SK-N-SH treated with all-trans-retinoic acid at 6 μM for 48 hours (cell line): ENCODE results near the gene SDK1.

Experiments used
- ARNTL ChIP-seq: fragments of 450-650 bp; formaldehyde crosslinking; IDR thresholded peaks from 2 replicates; pipeline ENCODE4 v1.5.0; 2020; ENCODE audit warnings: low read depth, mild to moderate bottlenecking, moderate library complexity, borderline replicate concordance
- CSRNP3 ChIP-seq: fragments of 250-450 bp; sonication (Bioruptor Pico); IDR thresholded peaks from 2 replicates; pipeline ENCODE4 v1.5.1; 2021; ENCODE audit warnings: mild to moderate bottlenecking, moderate library complexity
- GLIS3 ChIP-seq: fragments of 250-450 bp; sonication (Bioruptor Pico); IDR thresholded peaks from 2 replicates; pipeline ENCODE4 v1.5.0; 2020; ENCODE audit warnings: mild to moderate bottlenecking, moderate library complexity
- POU6F1 ChIP-seq: fragments of 250-450 bp; sonication (Bioruptor Pico); IDR thresholded peaks from 2 replicates; pipeline ENCODE4 v1.8.0; 2021; ENCODE audit warnings: low read depth, mild to moderate bottlenecking, moderate library complexity, borderline replicate concordance
- PPARA ChIP-seq: fragments of 250-450 bp; sonication (Bioruptor Pico); IDR thresholded peaks from 2 replicates; pipeline ENCODE4 v1.5.0; 2020; ENCODE audit warnings: mild to moderate bottlenecking, borderline replicate concordance
- ZC3H10 ChIP-seq: fragments of 250-450 bp; sonication (Bioruptor Pico); IDR thresholded peaks from 2 replicates; pipeline ENCODE4 v1.5.1; 2021; ENCODE audit warnings: mild to moderate bottlenecking, moderate library complexity
- ZFP30 ChIP-seq: fragments of 450-650 bp; formaldehyde crosslinking; IDR thresholded peaks from 2 replicates; pipeline ENCODE4 v1.5.0; 2022; ENCODE audit warnings: mild to moderate bottlenecking, moderate library complexity
- ZNF70 ChIP-seq: fragments of 450-650 bp; formaldehyde crosslinking; IDR thresholded peaks from 2 replicates; pipeline ENCODE4 v1.5.0; 2020; ENCODE audit warnings: mild to moderate bottlenecking, moderate library complexity
- ZNF8 ChIP-seq: fragments of 450-650 bp; formaldehyde crosslinking; IDR thresholded peaks from 2 replicates; pipeline ENCODE4 v1.5.0; 2020; ENCODE audit warnings: mild to moderate bottlenecking, moderate library complexity
- TF ChIP-seq, protein P1 (sequence below): fragments of 250-450 bp; sonication (Bioruptor Pico); IDR thresholded peaks from 2 replicates; pipeline ENCODE4 v1.5.0; 2020; ENCODE audit warnings: mild to moderate bottlenecking, moderate library complexity

DNA sequence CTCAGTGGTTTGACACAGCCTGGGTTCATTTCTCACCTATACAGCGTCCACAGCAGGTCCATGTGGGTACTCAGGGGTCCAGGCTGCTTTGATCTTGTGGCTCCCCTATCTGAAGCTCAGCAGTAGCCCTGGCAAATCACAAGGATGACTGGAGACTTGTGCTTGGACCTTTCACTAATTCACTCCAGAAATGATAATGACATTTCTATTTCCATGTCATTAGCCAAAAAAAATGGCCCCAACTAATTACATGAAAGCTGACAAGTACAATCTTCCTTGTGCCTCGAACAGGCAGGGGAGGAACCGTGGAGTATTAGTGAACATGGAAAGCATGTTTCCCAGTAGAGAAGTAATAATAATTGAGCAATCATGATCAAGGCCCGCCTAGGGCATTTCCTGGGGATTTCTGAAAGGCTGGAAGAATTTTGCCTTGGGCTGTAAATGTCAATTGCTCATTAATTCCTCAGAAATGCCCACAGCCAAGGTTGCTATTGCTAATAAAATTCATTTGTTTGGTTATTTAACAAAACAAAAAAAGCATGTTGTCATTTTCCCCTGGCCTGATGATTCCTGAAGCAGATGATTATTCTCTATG, 586.1 kb downstream of the SDK1 start:
- no peak for TF ChIP-seq PPARA (CRISPR knock-in tag)
- TF ChIP-seq, protein P1, sequence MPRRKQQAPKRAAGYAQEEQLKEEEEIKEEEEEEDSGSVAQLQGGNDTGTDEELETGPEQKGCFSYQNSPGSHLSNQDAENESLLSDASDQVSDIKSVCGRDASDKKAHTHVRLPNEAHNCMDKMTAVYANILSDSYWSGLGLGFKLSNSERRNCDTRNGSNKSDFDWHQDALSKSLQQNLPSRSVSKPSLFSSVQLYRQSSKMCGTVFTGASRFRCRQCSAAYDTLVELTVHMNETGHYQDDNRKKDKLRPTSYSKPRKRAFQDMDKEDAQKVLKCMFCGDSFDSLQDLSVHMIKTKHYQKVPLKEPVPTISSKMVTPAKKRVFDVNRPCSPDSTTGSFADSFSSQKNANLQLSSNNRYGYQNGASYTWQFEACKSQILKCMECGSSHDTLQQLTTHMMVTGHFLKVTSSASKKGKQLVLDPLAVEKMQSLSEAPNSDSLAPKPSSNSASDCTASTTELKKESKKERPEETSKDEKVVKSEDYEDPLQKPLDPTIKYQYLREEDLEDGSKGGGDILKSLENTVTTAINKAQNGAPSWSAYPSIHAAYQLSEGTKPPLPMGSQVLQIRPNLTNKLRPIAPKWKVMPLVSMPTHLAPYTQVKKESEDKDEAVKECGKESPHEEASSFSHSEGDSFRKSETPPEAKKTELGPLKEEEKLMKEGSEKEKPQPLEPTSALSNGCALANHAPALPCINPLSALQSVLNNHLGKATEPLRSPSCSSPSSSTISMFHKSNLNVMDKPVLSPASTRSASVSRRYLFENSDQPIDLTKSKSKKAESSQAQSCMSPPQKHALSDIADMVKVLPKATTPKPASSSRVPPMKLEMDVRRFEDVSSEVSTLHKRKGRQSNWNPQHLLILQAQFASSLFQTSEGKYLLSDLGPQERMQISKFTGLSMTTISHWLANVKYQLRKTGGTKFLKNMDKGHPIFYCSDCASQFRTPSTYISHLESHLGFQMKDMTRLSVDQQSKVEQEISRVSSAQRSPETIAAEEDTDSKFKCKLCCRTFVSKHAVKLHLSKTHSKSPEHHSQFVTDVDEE (CRISPR knock-in tag), result no peak
- TF ChIP-seq ZFP30 (CRISPR knock-in tag), result no peak
- no peak for TF ChIP-seq ARNTL (CRISPR knock-in tag)
- no peak for TF ChIP-seq CSRNP3
- TF ChIP-seq ZC3H10 (CRISPR knock-in tag), result no peak
- TF ChIP-seq ZNF8 (CRISPR knock-in tag), result no peak
- TF ChIP-seq POU6F1 (CRISPR knock-in tag), result no peak
- no peak for TF ChIP-seq GLIS3 (CRISPR knock-in tag)
- no peak for TF ChIP-seq ZNF70 (CRISPR knock-in tag)
